HepG2 (cell line): ENCODE results near the gene GGA2. TPM values are rescaled to one million over a fixed set of nuclear protein-coding genes. Genes with fewer than 3 reads are reported as not detected.
A peak's percentile ranks its signal among the peaks of the same experiment; 100 is the strongest.

Experiments used
- ATAC-seq: fragments of 200-7000 bp; cut with Tn5 transposase; 3 replicates; pipeline ENCODE4 v1.9.1; 2020; ENCODE audit warnings: mild to moderate bottlenecking, moderate library complexity
- BruUV-seq: library from RNA; stranded (reverse); fragments of 400-500 nt; replicated peaks from 2 replicates; lab custom pipeline; 2021; lab: Mats Ljungman, UMichigan
- CTCF ChIA-PET: fragments of 300-600 bp; formaldehyde crosslinking; extraction: SDS; loops from one replicate; lab custom pipeline; 2021; ENCODE audit warnings: low total read pairs, inconsistent platforms, low intra/inter-chr PET ratio; lab: Yijun Ruan, JAX
- POLR2A ChIA-PET: fragments of 350-600 bp; sonication (Branson Sonifier 250); formaldehyde crosslinking; loops from one replicate; lab custom pipeline; 2020; ENCODE audit warnings: antibody characterized with exemption, inconsistent platforms; lab: Yijun Ruan, JAX
- DNase-seq: peaks from one replicate; pipeline ENCODE4 v3.0.0-alpha.2; 2015; ENCODE audit warnings: low spot score
- FAIRE-seq: peaks from 3 replicates; lab custom pipeline; 2011; peaks lifted over from hg19 to GRCh38; lab: Jason Lieb, UNC
- H2AFZ ChIP-seq: one replicate; pipeline ENCODE4 v1.6.1; 2011; ENCODE audit warnings: low read length, inconsistent platforms
- H3K27ac ChIP-seq: fragments of 300-600 bp; 3 replicates; pipeline ENCODE4 v1.8.0; 2011; ENCODE audit warnings: mixed run types, mild to moderate bottlenecking, mixed read lengths, low read length, inconsistent platforms; ENCODE audit not compliant: insufficient read depth; ENCODE audit errors: extremely low read length
- H3K27me3 ChIP-seq, 2 experiments: fragments of 200-600 bp in 1 of 2; 2 replicates in 1 of 2; 3 replicates in 1 of 2; pipeline versions ENCODE4 v1.6.0 to v1.8.0; 2011; ENCODE audit warnings: low read length in 2 of 2, mild to moderate bottlenecking in 2 of 2, moderate library complexity in 2 of 2, inconsistent platforms in 1 of 2; ENCODE audit not compliant: insufficient read depth in 2 of 2, control insufficient read depth in 1 of 2
- H3K36me3 ChIP-seq, 2 experiments: fragments of 200-600 bp in 1 of 2; replicated peaks in 1 of 2; 2 replicates in 1 of 2; 3 replicates in 1 of 2; pipeline versions ENCODE4 v1.5.1 to v1.8.0; 2011; ENCODE audit warnings: low read length in 2 of 2, inconsistent platforms in 1 of 2; ENCODE audit not compliant: insufficient read depth in 2 of 2, control insufficient read depth in 1 of 2
- H3K4me1 ChIP-seq: 2 replicates; pipeline ENCODE4 v1.5.1; 2012; ENCODE audit warnings: low read length, inconsistent platforms; ENCODE audit not compliant: insufficient read depth
- H3K4me2 ChIP-seq: 2 replicates; pipeline ENCODE4 v1.6.0; 2011; ENCODE audit warnings: low read depth, low read length, inconsistent platforms
- H3K4me3 ChIP-seq, 3 experiments: fragments of 200-600 bp in 1 of 3; sonication (generic), shearing (Covaris generic) in 1 of 3; replicated peaks in 1 of 3; 2 replicates each; pipeline ENCODE4 v1.5.1; 2011 to 2016; ENCODE audit warnings: low read length in 3 of 3, inconsistent platforms in 2 of 3, low read depth in 2 of 3, mild to moderate bottlenecking in 2 of 3, control low read depth in 1 of 3, mixed read lengths in 1 of 3; ENCODE audit not compliant: insufficient read depth in 1 of 3
- H3K79me2 ChIP-seq: one replicate; pipeline ENCODE4 v1.6.1; 2011; ENCODE audit warnings: low read length, inconsistent platforms; ENCODE audit not compliant: insufficient read depth
- H3K9ac ChIP-seq: 2 replicates; pipeline ENCODE4 v1.6.0; 2011; ENCODE audit warnings: mild to moderate bottlenecking, low read depth, low read length, inconsistent platforms; ENCODE audit not compliant: insufficient read depth
- H3K9me3 ChIP-seq: 2 replicates; pipeline ENCODE4 v1.5.1; 2012; ENCODE audit warnings: mild to moderate bottlenecking, low read length
- H4K20me1 ChIP-seq: 2 replicates; pipeline ENCODE4 v1.6.0; 2011; ENCODE audit warnings: inconsistent platforms, mild to moderate bottlenecking, low read length, moderate library complexity; ENCODE audit not compliant: insufficient read depth
- DNMT3B ChIP-seq: conservative IDR thresholded peaks from 2 replicates; pipeline ENCODE4 v1.6.1; 2016; ENCODE audit warnings: missing biosample characterization, control low read depth
- RFXAP ChIP-seq: sonication (generic); formaldehyde crosslinking; IDR thresholded peaks from 2 replicates; pipeline ENCODE4 v1.4.0; 2020; ENCODE audit warnings: missing genetic modification reagents, borderline replicate concordance
- SMARCE1 ChIP-seq: fragments of 450-650 bp; IDR thresholded peaks from 2 replicates; pipeline ENCODE4 v1.6.1; 2017; ENCODE audit warnings: borderline replicate concordance
- THYN1 ChIP-seq: sonication (generic); formaldehyde crosslinking; IDR thresholded peaks from 2 replicates; pipeline ENCODE4 v1.8.1; 2023; ENCODE audit warnings: low read depth, mild to moderate bottlenecking, moderate library complexity, missing genetic modification reagents, borderline replicate concordance
- ZNF232 ChIP-seq: sonication (generic); formaldehyde crosslinking; IDR thresholded peaks from 2 replicates; pipeline ENCODE4 v1.4.0; 2020; ENCODE audit warnings: missing genetic modification reagents, borderline replicate concordance
- ZNF576 ChIP-seq: sonication (generic); formaldehyde crosslinking; IDR thresholded peaks from 2 replicates; pipeline ENCODE4 v1.4.0; 2020; ENCODE audit warnings: mild to moderate bottlenecking, missing genetic modification reagents
- ZNF652 ChIP-seq: IDR thresholded peaks from 2 replicates; pipeline ENCODE4 v1.6.1; 2016; ENCODE audit warnings: low read depth, borderline replicate concordance
- ZNF703 ChIP-seq: sonication (generic); formaldehyde crosslinking; IDR thresholded peaks from 2 replicates; pipeline ENCODE4 v1.5.1; 2020; ENCODE audit warnings: missing genetic modification reagents, mild to moderate bottlenecking, moderate library complexity, borderline replicate concordance
- WGBS: methylation state at CpG from one replicate; pipeline ENCODE4 v1.1.6; 2017; ENCODE audit warnings: low lambda C conversion rate; 5-methylcytosine and 5-hydroxymethylcytosine counted together
- in situ Hi-C: cut with HindIII; loops from 2 replicates; pipeline ENCODE4 v1.10.0; 2017; ENCODE audit warnings: low pct_unique_long_range_greater_than_20kb; ENCODE audit not compliant: extremely low pct_ligation_motif_present
- intact Hi-C: fragments of 100-400 bp; cut with micrococcal nuclease; formaldehyde crosslinking; loops from one replicate; pipeline ENCODE4 v1.10.0; 2022; ENCODE audit not compliant: unreplicated experiment
- polyA plus RNA-seq, 8 experiments: library from polyadenylated mRNA; depleted of rRNA in 3 of 8; stranded (reverse) in 7 of 8; unstranded in 1 of 8; fragments of >200 nt; fragmentation: Illumina TruSeq in 4 of 8; extraction: Trizol in 4 of 8; gene quantifications; 2 replicates each; pipeline versions ENCODE4 v1.2.1 to v1.2.3, GENCODE V29; 2011 to 2016; ENCODE audit warnings: low read depth in 4 of 8, missing spikeins in 1 of 8, mixed read lengths in 1 of 8; ENCODE audit not compliant: insufficient read depth in 1 of 8
- total RNA-seq, 5 experiments: library from RNA; depleted of rRNA; stranded (reverse); fragments of >200 nt; fragmentation: Illumina TruSeq; extraction: Trizol; gene quantifications; 2 replicates each; pipeline ENCODE4 v1.2.3, GENCODE V29; 2016; ENCODE audit warnings: low read depth in 1 of 5

GGA2 gene
- total and polyA plus RNA-seq, 2 of the 13 experiments (the other 11 are each of a cell fraction or from before 2014, with no cell fraction given): 51.5 to 69.8 TPM

DNA sequence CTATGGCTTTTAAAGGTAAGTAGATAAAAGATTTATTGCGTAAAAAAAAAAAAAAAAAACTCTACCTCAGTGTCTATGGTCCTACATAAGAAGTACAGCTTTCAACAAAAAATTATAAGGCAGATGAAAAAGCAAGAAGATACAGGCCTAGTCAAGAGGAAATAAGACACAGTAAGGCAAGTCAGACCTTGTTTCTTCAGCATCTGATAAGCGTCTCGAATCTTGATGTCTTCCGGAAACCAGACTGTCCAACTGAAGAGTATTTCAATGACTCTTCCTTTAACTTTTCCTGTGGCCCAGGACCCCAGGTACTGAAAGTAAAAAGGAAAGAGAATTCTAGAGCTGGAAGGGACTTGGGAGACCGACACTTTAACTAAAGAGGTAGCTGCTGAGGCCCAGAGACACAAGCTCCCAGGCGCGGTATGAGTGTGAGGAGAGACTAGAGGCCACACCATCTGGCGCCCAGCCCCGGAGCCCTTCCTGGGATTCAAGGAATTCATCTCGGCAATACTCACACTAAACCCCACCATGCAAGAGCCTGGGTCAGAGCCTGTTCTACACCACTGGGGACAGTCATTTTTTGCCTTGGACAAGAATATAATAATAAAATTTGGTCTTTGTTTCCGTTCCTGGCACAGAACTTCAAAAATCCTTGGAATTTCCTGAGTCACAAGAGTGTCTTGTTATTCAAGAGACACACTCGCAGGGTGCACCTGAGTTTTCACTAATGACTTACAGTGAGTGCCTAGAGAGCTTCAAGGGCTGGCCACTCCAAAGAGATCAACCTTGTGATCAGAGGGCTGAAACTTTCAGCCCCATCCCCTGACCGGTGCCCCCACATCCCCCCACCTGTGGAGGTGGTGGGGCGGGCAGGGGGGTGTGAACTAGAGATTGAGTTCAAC lies 18.6 kb downstream of the GGA2 start:
- Histone ChIP-seq H3K27me3 (no peaks in the 10 kb centered on the region), H3K9ac (no peak overlapping the region), H3K9me3 (no peaks in the 10 kb centered on the region), H3K4me1 (no peaks in the 10 kb centered on the region), H3K4me3 (no peak overlapping the region), H3K36me3 (peaks cover 75 to 92% of the 10 kb centered on the region in 2 experiments), H2AFZ (no peak overlapping the region), H4K20me1 (peaks cover 3% of the 10 kb centered on the region; the same call in 1 of the 2 replicates), H3K27ac (no peak overlapping the region), H3K4me2 (no peak overlapping the region), H3K79me2 (peaks cover 4% of the 10 kb centered on the region)
- in situ Hi-C loops (no loop called here), intact Hi-C loops (no loop called here)
- FAIRE-seq (no peak), DNase-seq (no peak), ATAC-seq (no peak)
- BruUV-seq: no TSS peak
- POLR2A ChIA-PET: interaction anchor here (1.0 kb wide), 1 partner anchor 14 kb away, joined by 3 read pairs; no protein-coding TSS in a partner anchor
- WGBS: 95% methylated on average over 14 of the region's 14 CpGs
- TF ChIP-seq DNMT3B (CRISPR knock-in tag): no peak
- TF ChIP-seq SMARCE1: no peak
- TF ChIP-seq THYN1 (CRISPR knock-in tag): no peak
- CTCF ChIA-PET: no interaction called here

DNA sequence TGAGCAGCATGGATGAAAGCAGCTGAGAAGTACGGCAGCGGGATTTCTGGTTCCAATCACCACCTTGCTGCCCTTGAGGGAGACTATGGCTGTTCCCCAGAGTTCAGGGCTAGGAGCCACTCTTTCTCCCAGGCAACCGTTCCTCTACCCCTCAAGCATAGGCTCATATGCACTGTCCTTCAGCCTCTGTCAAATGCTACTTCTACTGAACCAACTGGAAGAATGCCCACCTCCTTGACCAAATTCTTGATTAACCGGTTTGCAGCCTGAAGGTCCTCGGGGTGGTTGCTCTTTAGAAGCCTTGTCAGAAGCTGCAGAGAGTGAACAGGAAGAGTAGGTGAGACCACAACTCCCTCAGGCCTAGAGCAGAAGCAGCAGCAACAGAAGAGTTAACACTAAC lies 23.8 kb downstream of the GGA2 start:
- Histone ChIP-seq H3K4me1 (no peaks in the 10 kb centered on the region), H3K27ac (no peak overlapping the region), H3K36me3 (peaks cover 76 to 94% of the 10 kb centered on the region in 2 experiments), H4K20me1 (no peaks in the 10 kb centered on the region), H3K27me3 (no peaks in the 10 kb centered on the region), H3K4me2 (no peak overlapping the region), H3K9ac (no peak overlapping the region), H2AFZ (no peak overlapping the region), H3K4me3 (no peak overlapping the region), H3K9me3 (no peaks in the 10 kb centered on the region), H3K79me2 (no peaks in the 10 kb centered on the region)
- intact Hi-C loops (no loop called here), in situ Hi-C loops (no loop called here)
- 97% methylated on average over 5 of the region's 5 CpGs for WGBS
- ATAC-seq: peak; percentile 11; the same call in 1 of the 3 replicates
- POLR2A ChIA-PET: no interaction called here
- FAIRE-seq: no peak
- DNase-seq: no peak
- no peak for TF ChIP-seq ZNF703 (CRISPR knock-in tag)
- no peak for TF ChIP-seq ZNF576 (CRISPR knock-in tag)
- TF ChIP-seq RFXAP: 0 out of 2 replicates have a peak, but pooled peaks have one; percentile 33
- TF ChIP-seq ZNF652 (CRISPR knock-in tag): 0 out of 2 replicates have a peak, but pooled peaks have one; percentile 17
- no peak for TF ChIP-seq ZNF232 (CRISPR knock-in tag)
- CTCF ChIA-PET: no interaction called here
- no TSS peak for BruUV-seq
